Measurements from ENCODE around the gene PSMC6.
"Not testable (repeated sequence)": the region's sequence is repeated elsewhere in the genome, so short reads cannot be mapped to it uniquely, and the experiment has no call there.

PSMC6 gene

DNA sequence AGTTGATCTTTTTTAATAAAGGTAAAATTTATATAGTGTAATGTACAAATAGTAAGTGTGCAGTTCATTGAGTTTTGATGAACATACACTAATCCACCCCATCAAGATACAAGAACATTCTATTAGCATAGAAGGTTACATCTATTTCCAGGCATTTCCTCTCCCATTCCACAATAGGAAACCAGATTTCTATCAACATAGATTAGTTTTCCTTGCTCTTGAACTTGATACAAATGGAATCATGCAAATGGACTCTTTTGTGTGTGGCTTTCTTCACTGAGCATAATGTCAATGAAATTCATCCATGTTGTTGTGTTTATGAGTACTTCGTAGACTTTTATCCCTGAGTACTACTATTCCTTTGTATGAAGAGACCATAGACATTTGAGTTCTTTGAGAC lies 33.8 kb downstream of the PSMC6 start:
- Histone ChIP-seq H3K4me1 (ENCODE audit: control insufficient read depth, insufficient read depth, low read length) (no peaks in the 10 kb centered on the region), H3K9ac (ENCODE audit: low read length in 2 of 2) (no peak overlapping the region), H3K27ac (ENCODE audit: low read length) (no peak overlapping the region)

GRCh38 chr14:52741865-52742264 lies 34.9 kb downstream of the PSMC6 start:
- H3K9me3 ChIP-seq (ENCODE audit: control insufficient read depth in 2 of 2, low read length in 2 of 2): no peaks in the 10 kb centered on the region
- H3K4me3 ChIP-seq (ENCODE audit: low read length in 2 of 2): no peak overlapping the region
- peaks cover 0 to 6% of the 10 kb centered on the region in 2 donors for H3K36me3 ChIP-seq (ENCODE audit: control insufficient read depth in 2 of 2, insufficient read depth in 2 of 2, low read length in 2 of 2)
- H3K27ac ChIP-seq (ENCODE audit: low read length): no peak overlapping the region
- no peaks in the 10 kb centered on the region for H3K27me3 ChIP-seq (ENCODE audit: control insufficient read depth in 1 of 2, insufficient read depth in 2 of 2, low read length in 2 of 2)
- H3K4me1 ChIP-seq (ENCODE audit: control insufficient read depth, insufficient read depth, low read length): no peaks in the 10 kb centered on the region
- H3K9ac ChIP-seq (ENCODE audit: low read length in 2 of 2): no peak overlapping the region

More for the DNA sequence above, 33.8 kb downstream of the PSMC6 start:
- Histone ChIP-seq H3K4me3 (ENCODE audit: low read length in 2 of 2) (no peak overlapping the region), H3K36me3 (ENCODE audit: control insufficient read depth in 2 of 2, insufficient read depth in 2 of 2, low read length in 2 of 2) (peaks cover 0 to 6% of the 10 kb centered on the region in 2 donors), H3K27me3 (ENCODE audit: control insufficient read depth in 1 of 2, insufficient read depth in 2 of 2, low read length in 2 of 2) (no peaks in the 10 kb centered on the region), H3K9me3 (ENCODE audit: control insufficient read depth in 2 of 2, low read length in 2 of 2) (no peaks in the 10 kb centered on the region)

DNA sequence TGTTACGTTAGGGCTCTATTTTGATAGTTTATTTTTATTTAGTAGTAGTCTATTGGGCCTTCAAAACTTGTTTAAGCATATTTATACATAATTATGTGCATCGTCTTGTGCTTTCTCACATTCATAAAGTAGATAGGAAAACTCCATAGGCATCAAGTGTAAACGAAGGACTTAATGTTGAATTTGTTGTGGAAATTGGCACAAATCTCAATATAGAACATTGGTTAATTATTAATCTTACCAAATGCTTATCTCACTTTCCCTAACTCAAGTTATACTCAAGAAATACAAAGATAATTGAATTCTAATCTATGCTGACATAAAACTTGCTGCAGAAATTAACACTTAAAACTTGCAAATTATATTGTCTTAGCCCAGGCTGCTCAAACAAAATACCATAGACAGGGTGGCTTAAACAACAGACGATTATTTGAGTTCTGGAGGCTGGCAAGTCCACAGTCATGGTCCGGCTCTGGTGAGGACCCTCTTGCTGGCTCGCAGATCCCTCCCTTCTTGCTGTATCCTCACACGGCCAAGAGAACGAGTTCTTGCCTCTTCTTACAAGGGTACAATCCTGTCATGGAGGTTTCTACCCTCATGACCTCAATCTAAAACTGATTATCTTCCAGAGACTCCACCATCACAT lies 41.8 kb downstream of the PSMC6 start:
- H3K4me3 ChIP-seq (ENCODE audit: low read length in 2 of 2): no peak overlapping the region
- H3K36me3 ChIP-seq (ENCODE audit: control insufficient read depth in 2 of 2, insufficient read depth in 2 of 2, low read length in 2 of 2): peaks cover 0 to 17% of the 10 kb centered on the region in 2 donors
- no peaks in the 10 kb centered on the region for H3K9me3 ChIP-seq (ENCODE audit: control insufficient read depth in 2 of 2, low read length in 2 of 2)
- no peaks in the 10 kb centered on the region for H3K4me1 ChIP-seq (ENCODE audit: control insufficient read depth, insufficient read depth, low read length)
- no peak overlapping the region for H3K27ac ChIP-seq (ENCODE audit: low read length)
- H3K27me3 ChIP-seq (ENCODE audit: control insufficient read depth in 1 of 2, insufficient read depth in 2 of 2, low read length in 2 of 2): no peaks in the 10 kb centered on the region
- no peak overlapping the region for H3K9ac ChIP-seq (ENCODE audit: low read length in 2 of 2)

- peaks cover 4% of the 10 kb centered on the region in 2 donors for H3K36me3 ChIP-seq (ENCODE audit: control insufficient read depth in 2 of 2, insufficient read depth in 2 of 2, low read length in 2 of 2)
These were observed 48.8 kb downstream of the PSMC6 start for GRCh38 chr14:52755607-52756316.

GRCh38 chr14:52759145-52759544 lies 52.1 kb downstream of the PSMC6 start:
- no peak overlapping the region for H3K9ac ChIP-seq (ENCODE audit: low read length in 2 of 2)
- no peak overlapping the region for H3K27ac ChIP-seq (ENCODE audit: low read length)
- no peaks in the 10 kb centered on the region for H3K9me3 ChIP-seq (ENCODE audit: control insufficient read depth in 2 of 2, low read length in 2 of 2)
- H3K4me3 ChIP-seq (ENCODE audit: low read length in 2 of 2): no peak overlapping the region
- H3K36me3 ChIP-seq (ENCODE audit: control insufficient read depth in 2 of 2, insufficient read depth in 2 of 2, low read length in 2 of 2): peaks cover 4% of the 10 kb centered on the region in 2 donors
- H3K27me3 ChIP-seq (ENCODE audit: control insufficient read depth in 1 of 2, insufficient read depth in 2 of 2, low read length in 2 of 2): no peaks in the 10 kb centered on the region
- no peaks in the 10 kb centered on the region for H3K4me1 ChIP-seq (ENCODE audit: control insufficient read depth, insufficient read depth, low read length)

More at GRCh38 chr14:52755607-52756316, 48.8 kb downstream of the PSMC6 start:
- Histone ChIP-seq H3K4me3 (ENCODE audit: low read length in 2 of 2) (no peak overlapping the region), H3K27me3 (ENCODE audit: control insufficient read depth in 1 of 2, insufficient read depth in 2 of 2, low read length in 2 of 2) (no peaks in the 10 kb centered on the region), H3K27ac (ENCODE audit: low read length) (no peak overlapping the region), H3K4me1 (ENCODE audit: control insufficient read depth, insufficient read depth, low read length) (no peaks in the 10 kb centered on the region), H3K9me3 (ENCODE audit: control insufficient read depth in 2 of 2, low read length in 2 of 2) (no peaks in the 10 kb centered on the region), H3K9ac (ENCODE audit: low read length in 2 of 2) (no peak overlapping the region)

DNA sequence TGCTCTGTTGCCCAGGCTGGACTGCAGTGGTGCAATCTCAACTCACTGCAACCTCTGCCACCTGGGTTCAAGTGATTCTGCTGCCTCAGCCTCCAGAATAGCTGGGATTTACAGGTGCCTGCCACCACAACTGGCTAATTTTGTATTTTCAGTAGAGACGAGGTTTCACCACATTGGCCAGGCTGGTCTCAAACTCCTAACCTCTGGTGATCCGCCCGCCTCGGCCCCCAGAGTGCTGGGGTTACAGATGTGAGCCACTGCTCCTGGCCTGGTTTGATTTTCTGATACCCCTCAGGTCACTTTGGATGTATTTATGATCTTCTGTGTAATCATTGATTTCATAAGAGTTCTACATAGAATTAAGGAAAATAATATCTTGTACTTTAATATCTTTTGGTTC lies 55.9 kb downstream of the PSMC6 start:
- H3K36me3 ChIP-seq (ENCODE audit: control insufficient read depth in 2 of 2, insufficient read depth in 2 of 2, low read length in 2 of 2): peaks cover 5 to 10% of the 10 kb centered on the region in 2 donors

DNA sequence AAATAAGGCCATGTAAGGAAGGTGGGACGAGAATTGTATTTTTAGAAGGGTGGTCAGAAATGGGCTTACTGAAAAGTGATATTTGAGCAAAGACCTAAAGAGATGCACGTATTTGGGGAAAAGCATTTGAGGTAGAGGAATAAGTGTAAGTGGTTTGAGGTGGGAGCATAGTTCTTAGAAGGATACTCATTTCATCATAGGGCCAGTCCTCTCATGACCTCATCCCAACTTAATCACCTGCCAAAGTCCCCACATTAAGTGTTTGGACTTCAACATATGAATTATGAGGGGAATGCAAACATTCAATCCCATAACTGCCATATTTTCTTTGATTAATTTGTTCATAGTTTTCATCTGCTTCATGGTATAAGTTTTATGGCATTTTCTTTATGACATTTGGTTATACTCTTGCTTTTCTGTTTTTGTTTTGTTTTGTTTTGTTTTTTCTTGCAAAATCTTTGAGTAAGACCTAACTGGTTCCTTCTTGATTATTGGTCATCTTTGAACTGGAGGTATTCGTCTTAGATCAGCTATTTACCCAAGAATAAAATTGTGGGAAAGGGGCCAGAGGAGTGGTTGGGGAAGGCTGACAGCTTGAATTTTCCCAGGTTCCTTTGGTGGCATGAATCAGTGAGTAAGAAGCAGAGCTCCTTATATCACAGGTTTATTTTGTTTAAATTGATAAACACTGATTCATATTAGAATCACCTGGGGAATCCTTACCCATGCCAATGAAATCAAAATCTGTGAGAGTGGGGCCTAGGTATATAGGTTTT lies 60.2 kb downstream of the PSMC6 start:
- H3K9me3 ChIP-seq (ENCODE audit: control insufficient read depth in 2 of 2, low read length in 2 of 2): no peaks in the 10 kb centered on the region
- H3K36me3 ChIP-seq (ENCODE audit: control insufficient read depth in 2 of 2, insufficient read depth in 2 of 2, low read length in 2 of 2): peaks cover 15 to 17% of the 10 kb centered on the region in 2 donors
- H3K4me1 ChIP-seq (ENCODE audit: control insufficient read depth, insufficient read depth, low read length): no peaks in the 10 kb centered on the region
- no peak overlapping the region for H3K27ac ChIP-seq (ENCODE audit: low read length)
- H3K9ac ChIP-seq (ENCODE audit: low read length in 2 of 2): no peak overlapping the region
- H3K27me3 ChIP-seq (ENCODE audit: control insufficient read depth in 1 of 2, insufficient read depth in 2 of 2, low read length in 2 of 2): no peaks in the 10 kb centered on the region
- no peak overlapping the region for H3K4me3 ChIP-seq (ENCODE audit: low read length in 2 of 2)

More for the DNA sequence above, 55.9 kb downstream of the PSMC6 start:
- not testable (repeated sequence) for H3K9ac ChIP-seq (ENCODE audit: low read length in 2 of 2); H3K4me1 ChIP-seq (ENCODE audit: control insufficient read depth, insufficient read depth, low read length); H3K4me3 ChIP-seq (ENCODE audit: low read length in 2 of 2); H3K27me3 ChIP-seq (ENCODE audit: control insufficient read depth in 1 of 2, insufficient read depth in 2 of 2, low read length in 2 of 2); H3K27ac ChIP-seq (ENCODE audit: low read length); H3K9me3 ChIP-seq (ENCODE audit: control insufficient read depth in 2 of 2, low read length in 2 of 2)

DNA sequence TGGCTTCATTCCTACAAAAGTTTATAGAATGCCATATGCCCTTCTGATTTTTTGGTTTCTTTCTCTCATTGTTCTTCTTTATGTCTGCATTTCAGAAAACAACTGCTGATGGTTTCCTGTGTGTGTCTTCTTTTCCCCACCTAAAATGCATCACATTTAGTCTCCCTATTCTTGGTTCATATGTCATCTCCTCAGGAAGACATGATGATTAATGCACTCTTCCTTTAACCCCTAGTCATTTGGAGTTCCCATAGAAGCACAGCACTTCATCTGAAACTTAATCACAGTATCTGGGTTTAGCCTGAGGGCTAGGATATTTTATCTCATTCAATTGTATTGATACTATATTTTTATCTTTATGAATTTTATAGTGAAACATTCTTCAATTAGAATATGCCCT lies 62.9 kb downstream of the PSMC6 start:
- no peak overlapping the region for H3K27ac ChIP-seq (ENCODE audit: low read length)
- H3K4me3 ChIP-seq (ENCODE audit: low read length in 2 of 2): no peak overlapping the region
- H3K36me3 ChIP-seq (ENCODE audit: control insufficient read depth in 2 of 2, insufficient read depth in 2 of 2, low read length in 2 of 2): peaks cover 15 to 17% of the 10 kb centered on the region in 2 donors
- no peaks in the 10 kb centered on the region for H3K9me3 ChIP-seq (ENCODE audit: control insufficient read depth in 2 of 2, low read length in 2 of 2)
- no peaks in the 10 kb centered on the region for H3K27me3 ChIP-seq (ENCODE audit: control insufficient read depth in 1 of 2, insufficient read depth in 2 of 2, low read length in 2 of 2)
- no peaks in the 10 kb centered on the region for H3K4me1 ChIP-seq (ENCODE audit: control insufficient read depth, insufficient read depth, low read length)
- no peak overlapping the region for H3K9ac ChIP-seq (ENCODE audit: low read length in 2 of 2)

DNA sequence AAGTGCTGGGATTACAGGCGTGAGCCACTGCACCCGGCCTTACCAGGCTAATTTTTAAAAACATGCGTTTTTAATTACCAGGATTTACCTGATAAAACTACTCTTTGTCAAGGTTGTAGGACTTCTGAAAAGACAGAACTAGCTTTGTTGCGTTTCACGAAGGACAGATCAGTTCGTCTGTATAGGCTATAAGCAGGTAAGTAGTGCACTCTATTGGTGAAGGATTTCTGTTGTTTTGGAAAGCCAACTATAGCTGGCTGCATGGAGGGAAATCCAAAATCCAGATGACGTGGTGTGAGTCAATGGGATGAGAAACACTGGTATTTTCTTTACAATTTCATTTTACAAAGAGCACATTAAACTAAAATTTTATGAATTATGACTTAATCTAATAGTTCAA lies 69.8 kb downstream of the PSMC6 start:
- Histone ChIP-seq H3K4me3 (ENCODE audit: low read length in 2 of 2) (no peak overlapping the region), H3K4me1 (ENCODE audit: control insufficient read depth, insufficient read depth, low read length) (no peaks in the 10 kb centered on the region), H3K27me3 (ENCODE audit: control insufficient read depth in 1 of 2, insufficient read depth in 2 of 2, low read length in 2 of 2) (no peaks in the 10 kb centered on the region), H3K9me3 (ENCODE audit: control insufficient read depth in 2 of 2, low read length in 2 of 2) (no peaks in the 10 kb centered on the region), H3K27ac (ENCODE audit: low read length) (no peak overlapping the region), H3K36me3 (ENCODE audit: control insufficient read depth in 2 of 2, insufficient read depth in 2 of 2, low read length in 2 of 2) (peaks cover 4 to 6% of the 10 kb centered on the region in 2 donors), H3K9ac (ENCODE audit: low read length in 2 of 2) (no peak overlapping the region)

Measured in stomach smooth muscle (tissue), 2 donors.